ENCODE results near the gene JAK2. TPM values are rescaled to one million over a fixed set of nuclear protein-coding genes. Genes with fewer than 3 reads are reported as not detected.

JAK2 gene
- polyA plus RNA-seq, 1 of the 3 experiments (the other 2 are of a cell fraction), result 1.3 TPM

- WGBS (ENCODE audit: low lambda C conversion rate), result 66% methylated on average over 2 of the region's 2 CpGs
- Histone ChIP-seq H3K4me1 (ENCODE audit: control insufficient read depth in 1 of 2, insufficient read depth in 2 of 2, low read depth in 1 of 2, low read length in 1 of 2) (no peaks in the 10 kb centered on the region), H3K4me3 (ENCODE audit: low read depth in 2 of 2, low read length in 1 of 2) (no peak overlapping the region), H2AFZ (ENCODE audit: low read depth) (0 out of 2 replicates have a peak overlapping the region, but pooled peaks have one; percentile 32), H3K36me3 (replicated peaks in 1 of 2; ENCODE audit: control insufficient read depth in 1 of 2, insufficient read depth in 2 of 2, low read length in 1 of 2) (no peaks in the 10 kb centered on the region), H3K4me2 (no peak overlapping the region), H3K9me3 (0 out of 2 replicates have a peak, but pooled peaks cover 5% of the 10 kb centered on the region), H3K79me2 (ENCODE audit: insufficient read depth) (no peaks in the 10 kb centered on the region), H3K27ac (ENCODE audit: low read depth in 2 of 2, low read length in 1 of 2) (no peak overlapping the region), H3K9me2 (no peaks in the 10 kb centered on the region), H3K9ac (no peak overlapping the region), H4K20me1 (ENCODE audit: insufficient read depth) (no peaks in the 10 kb centered on the region), H3F3A (replicated peaks; ENCODE audit: insufficient read depth) (no peaks in the 10 kb centered on the region), H3K27me3 (ENCODE audit: insufficient read depth) (no peaks in the 10 kb centered on the region)
- ChIA-PET CTCF (interaction anchor here (1.0 kb wide), 1 partner anchor 11 kb away, joined by 3 read pairs; no protein-coding TSS in a partner anchor), POLR2A (no interaction called here)
- DNase-seq, result no peak
- TF ChIP-seq RXRA (IDR thresholded peaks at IDR 0.05; ENCODE audit: borderline replicate concordance, low read depth) (no peak), YY1 (IDR thresholded peaks at IDR 0.05; ENCODE audit: low read depth) (no peak), TAF1 (IDR thresholded peaks at IDR 0.05; ENCODE audit: borderline replicate concordance, low read depth, low read length) (no peak), GATA2 (CRISPR knock-in tag; IDR thresholded peaks at IDR 0.05) (no peak), GABPA (IDR thresholded peaks at IDR 0.05; ENCODE audit: low read depth) (no peak), IRF3 (IDR thresholded peaks at IDR 0.05; ENCODE audit: low read depth, low read length) (no peak), ZBTB33 (IDR thresholded peaks at IDR 0.05; ENCODE audit: borderline replicate concordance, low read depth) (no peak), POLR2AphosphoS5 (IDR thresholded peaks at IDR 0.05; ENCODE audit: low read depth, low read length) (no peak), EZH2phosphoT487 (IDR thresholded peaks at IDR 0.05; ENCODE audit: borderline replicate concordance, low read depth) (no peak), FOSL2 (IDR thresholded peaks at IDR 0.05; ENCODE audit: borderline replicate concordance, low read depth) (no peak), CHD2 (IDR thresholded peaks at IDR 0.05; ENCODE audit: low read length, partially characterized antibody) (no peak), RFX5 (IDR thresholded peaks at IDR 0.05; ENCODE audit: low read length) (no peak), TEAD4 (IDR thresholded peaks at IDR 0.05; ENCODE audit: borderline replicate concordance, insufficient read depth) (no peak), NFIC (IDR thresholded peaks at IDR 0.05; ENCODE audit: borderline replicate concordance) (no peak), FOXJ3 (CRISPR knock-in tag; IDR thresholded peaks at IDR 0.05) (no peak), USF2 (IDR thresholded peaks at IDR 0.05; ENCODE audit: borderline replicate concordance, low read depth, low read length) (no peak), RAD21 (IDR thresholded peaks at IDR 0.05; ENCODE audit: low read length) (no peak), MXI1 (IDR thresholded peaks at IDR 0.05; ENCODE audit: low read depth, low read length) (no peak), MAX (IDR thresholded peaks at IDR 0.05; ENCODE audit: low read depth) (no peak), EP300 (IDR thresholded peaks at IDR 0.05; ENCODE audit: borderline replicate concordance in 1 of 2, low read depth in 1 of 2, low read length in 1 of 2) (no peak)
These were observed 19.8 kb upstream of the JAK2 start for GRCh38 chr9:4965174-4965821.
